Stimulated activated CD8-positive, alpha-beta memory T cell treated with anti-CD3 and anti-CD28 coated beads, Interleukin-7, amount 100 ng/mL, for 48 hours (primary cell): ENCODE measurements around the gene RELCH.
"Not testable (repeated sequence)": the region's sequence is repeated elsewhere in the genome, so short reads cannot be mapped to it uniquely, and the experiment has no call there.

Experiments used
- DNase-seq, 2 donors: peaks; one replicate each; pipeline ENCODE4 v3.0.0-alpha.2; 2020; ENCODE audit warnings: low read depth in 1 of 2; ENCODE audit errors: extremely low read depth in 1 of 2

The RELCH gene

GRCh38 chr18:62186774-62187542 is at the start of gene RELCH, which contains the start of gene PIGN:
TSS of gene RELCH (plus strand) at chr18:62187255. CDS start at chr18:62187506, 251 bp downstream.
TSS of gene PIGN (minus strand) at chr18:62187056. CDS start at chr18:62161353, 25,703 bp downstream.
- peak; percentile 84 to 95 for DNase-seq

- no peak for DNase-seq
These were observed 48.4 kb upstream of the RELCH start for GRCh38 chr18:62138461-62139235.

GRCh38 chr18:62140259-62140658 is 46.8 kb upstream of the RELCH start:
- DNase-seq: no peak

DNA sequence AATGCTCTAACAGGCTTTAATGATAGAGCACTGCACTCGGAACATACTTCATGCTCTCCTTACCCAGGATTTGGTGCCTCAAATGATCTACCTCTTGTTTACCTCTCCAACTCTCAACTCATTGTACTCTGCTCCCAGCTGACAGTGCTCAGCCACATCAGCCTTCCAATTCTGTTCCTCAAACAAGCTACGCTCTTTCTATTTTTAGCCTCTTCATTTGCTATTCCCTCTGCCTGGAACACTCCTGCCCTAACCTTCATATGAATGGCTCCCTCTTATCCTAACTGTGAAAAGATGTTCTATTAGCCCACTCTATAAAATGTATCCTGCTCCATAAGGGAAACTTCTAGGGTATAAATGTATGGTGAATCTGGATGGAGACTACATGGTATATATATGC is 42.7 kb upstream of the RELCH start:
- no peak for DNase-seq

DNA sequence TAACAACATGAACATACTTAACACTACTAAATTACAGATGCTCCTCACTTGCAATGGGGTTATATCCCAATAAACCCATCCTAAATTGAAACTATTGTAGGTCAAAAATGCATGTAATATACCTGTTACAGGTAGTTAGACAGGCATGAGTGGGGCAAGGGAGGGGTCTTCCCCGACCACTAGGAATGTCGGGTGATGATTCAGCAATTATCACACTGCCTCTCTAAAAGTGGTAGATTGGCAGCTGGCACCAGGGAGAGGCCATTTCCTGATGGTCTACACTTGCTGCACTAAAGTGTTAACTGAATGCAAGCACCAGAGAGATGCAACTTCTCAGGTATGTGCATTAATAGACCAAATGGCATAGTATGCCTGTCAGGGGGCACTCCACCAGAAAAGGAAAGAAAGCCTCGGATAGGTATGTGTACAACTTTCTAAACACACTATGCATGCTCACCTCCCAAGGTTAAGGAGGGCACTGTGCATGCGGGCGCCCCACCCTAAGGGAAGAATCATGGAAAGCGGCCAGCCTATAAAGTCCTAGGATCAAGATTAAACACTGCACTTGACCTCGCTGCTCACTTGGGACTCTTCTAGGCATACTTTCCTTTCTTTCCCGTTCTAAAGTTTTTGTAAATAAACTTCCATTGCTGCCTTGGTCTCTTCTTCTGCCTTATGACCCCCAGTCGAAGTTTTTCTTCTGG is 35.8 kb upstream of the RELCH start:
- DNase-seq: no peak

DNA sequence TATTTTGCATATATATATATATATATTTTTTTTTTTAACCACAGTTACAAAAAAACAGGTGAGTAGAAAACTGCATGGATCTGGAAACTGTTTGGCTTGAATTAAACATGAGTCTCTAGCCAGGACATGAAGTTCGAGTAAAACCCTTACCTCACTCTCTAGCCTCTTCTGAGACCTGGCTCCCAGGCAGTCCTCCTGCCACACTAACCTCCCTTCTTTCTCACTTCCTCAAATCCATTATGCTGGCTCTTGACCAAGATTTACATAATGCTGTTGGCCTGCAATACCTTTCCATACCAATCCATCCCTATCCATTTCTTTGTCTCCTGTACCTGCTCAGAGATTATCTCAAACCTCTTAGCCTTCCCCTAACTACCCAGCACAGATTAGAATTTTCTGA is 34.2 kb upstream of the RELCH start:
- no peak for DNase-seq

DNA sequence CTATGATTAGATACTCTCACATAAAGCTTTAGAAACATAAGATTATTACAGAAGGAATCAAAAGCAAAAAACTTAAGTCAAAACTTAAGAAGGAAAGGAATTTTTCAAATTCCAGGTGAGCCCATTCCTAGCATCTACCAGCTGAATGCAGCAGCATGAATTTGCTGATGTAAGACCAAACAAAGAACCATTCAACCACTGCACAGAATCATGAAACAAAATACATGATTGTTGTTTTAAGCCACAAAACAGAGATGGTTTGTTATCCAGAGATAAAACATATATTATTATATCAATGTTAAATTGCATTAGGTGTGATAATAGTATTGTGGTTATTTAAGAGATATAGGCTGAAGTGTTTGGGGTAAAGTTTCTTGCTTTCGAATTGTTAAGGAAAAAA is 29.2 kb upstream of the RELCH start:
- DNase-seq: no peak

- no peak for DNase-seq
These were observed 22.7 kb upstream of the RELCH start for GRCh38 chr18:62164310-62164709.

- DNase-seq: no peak
These were observed 22.1 kb upstream of the RELCH start for GRCh38 chr18:62164855-62165487.

- DNase-seq: no peak
These were observed 21.5 kb upstream of the RELCH start for GRCh38 chr18:62165583-62165982.

GRCh38 chr18:62166524-62166923 is 20.5 kb upstream of the RELCH start:
- DNase-seq: not testable (repeated sequence)

GRCh38 chr18:62170857-62171256 is 16.2 kb upstream of the RELCH start:
- DNase-seq: no peak

DNA sequence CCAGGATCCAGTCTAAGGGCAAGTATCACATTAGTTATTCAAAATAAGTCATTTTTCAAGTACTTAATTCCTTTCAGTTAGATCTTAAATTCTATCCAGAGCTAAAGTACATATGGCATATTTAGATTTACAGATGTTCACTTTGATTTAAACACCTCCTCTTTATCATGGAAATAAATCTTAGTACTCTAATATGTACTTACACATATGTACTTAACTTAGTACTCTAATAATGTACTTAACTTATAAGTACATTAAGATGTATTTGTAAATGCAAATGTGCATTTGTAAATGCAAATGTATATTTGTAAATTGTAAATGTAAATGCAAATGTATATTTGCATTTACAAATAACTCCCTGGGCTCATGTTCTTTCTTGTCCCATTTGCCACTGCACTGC is 14.8 kb upstream of the RELCH start:
- no peak for DNase-seq

GRCh38 chr18:62175521-62175920 is 11.5 kb upstream of the RELCH start:
- DNase-seq: no peak

GRCh38 chr18:62177271-62177670 is 9.8 kb upstream of the RELCH start:
- DNase-seq: no peak

GRCh38 chr18:62179213-62179612 is 7.8 kb upstream of the RELCH start:
- DNase-seq: no peak

DNA sequence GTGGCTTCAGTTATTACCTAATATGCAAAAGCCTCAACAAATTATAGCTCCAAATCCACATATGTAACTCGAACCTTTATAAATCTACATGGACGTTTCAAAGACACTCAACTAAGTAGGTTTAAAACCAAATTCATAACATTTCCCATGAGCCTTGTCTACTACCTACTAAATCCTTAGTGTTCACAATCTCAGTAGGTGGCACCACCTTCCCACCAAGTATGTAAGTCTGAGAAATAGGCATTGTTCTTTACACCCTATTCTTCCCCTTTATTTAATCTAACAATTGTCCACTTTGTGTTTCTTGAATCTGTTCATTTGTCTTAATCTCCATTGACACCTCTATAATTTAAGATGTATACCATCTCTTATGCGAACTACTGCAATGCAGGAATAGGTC is 4.8 kb upstream of the RELCH start:
- no peak for DNase-seq

DNA sequence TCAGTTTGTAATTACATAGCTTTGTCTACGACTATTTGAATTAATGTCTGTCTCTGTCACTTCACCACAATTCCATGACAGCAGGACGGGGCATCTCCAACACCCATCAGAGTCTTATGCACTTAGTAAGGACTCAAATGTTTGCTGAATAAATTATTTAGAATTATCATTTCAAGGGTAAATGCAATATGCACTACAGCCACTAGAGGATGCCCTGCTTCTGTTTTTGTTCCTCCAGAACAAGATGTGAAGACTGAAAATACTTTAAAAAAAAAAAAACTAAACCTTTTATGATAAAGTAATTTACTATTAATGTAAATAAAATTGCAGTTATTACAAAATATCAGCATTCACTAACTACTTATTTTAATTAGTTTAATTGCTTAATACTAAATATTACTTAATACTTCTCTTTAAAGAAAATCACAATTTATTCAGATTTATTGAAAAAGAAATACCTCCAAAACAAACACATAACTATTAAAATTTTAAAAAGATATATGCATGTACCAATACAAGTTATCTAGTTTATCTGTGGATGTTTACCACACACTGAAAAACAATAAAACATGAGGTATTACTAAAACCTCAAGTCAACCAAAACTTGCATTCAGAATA is 3.4 kb upstream of the RELCH start:
- DNase-seq: no peak

DNA sequence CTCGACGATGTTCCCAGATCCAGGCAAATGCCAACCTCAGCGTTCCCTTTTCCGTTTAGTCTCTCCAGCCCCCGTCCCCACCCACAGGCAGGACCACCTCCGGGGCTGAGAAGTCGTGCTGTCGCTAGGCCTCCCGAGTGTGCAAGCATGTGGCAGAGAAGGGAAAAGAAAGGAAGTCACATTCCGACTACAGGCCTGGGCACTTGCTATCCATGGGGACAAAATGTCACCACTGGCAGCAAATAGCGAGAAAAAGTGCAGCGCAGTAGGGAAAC is 619 bp upstream of the RELCH start:
- no peak for DNase-seq

DNA sequence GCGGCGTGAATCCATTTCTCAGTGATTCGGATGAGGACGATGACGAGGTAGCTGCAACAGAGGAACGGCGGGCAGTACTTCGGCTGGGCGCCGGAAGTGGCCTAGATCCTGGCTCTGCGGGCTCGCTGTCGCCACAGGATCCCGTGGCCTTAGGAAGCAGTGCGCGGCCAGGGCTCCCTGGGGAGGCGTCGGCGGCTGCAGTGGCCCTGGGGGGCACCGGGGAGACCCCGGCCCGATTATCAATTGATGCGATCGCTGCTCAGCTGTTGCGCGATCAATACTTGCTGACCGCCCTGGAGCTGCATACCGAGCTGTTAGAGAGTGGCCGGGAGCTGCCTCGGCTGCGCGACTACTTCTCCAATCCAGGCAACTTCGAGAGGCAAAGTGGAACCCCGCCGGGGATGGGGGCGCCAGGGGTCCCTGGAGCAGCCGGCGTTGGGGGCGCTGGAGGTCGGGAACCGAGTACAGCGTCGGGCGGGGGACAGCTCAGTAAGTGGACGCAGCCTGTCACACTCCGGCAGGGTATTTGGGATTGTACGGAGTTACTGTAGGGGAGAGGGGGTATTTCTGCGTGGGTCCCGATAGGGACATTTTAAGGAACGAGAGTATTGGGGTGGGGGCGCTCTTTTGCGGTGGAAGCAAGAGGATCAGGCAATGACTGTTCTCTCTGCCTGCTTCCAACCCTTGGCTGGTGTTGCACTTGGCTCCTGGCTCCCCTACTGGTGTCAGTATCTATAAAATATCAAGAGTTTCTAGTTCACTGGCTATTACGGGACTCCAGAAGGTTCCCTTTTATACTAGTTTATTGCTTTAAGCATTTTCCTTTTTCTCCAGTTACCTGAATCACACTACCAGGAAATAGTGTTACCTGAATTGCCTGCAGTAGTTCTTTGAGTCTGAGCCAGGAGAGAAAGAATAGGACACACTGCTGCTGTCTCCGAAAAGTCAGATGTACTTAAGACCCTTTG is 772 bp downstream of the RELCH start:
- DNase-seq: no peak
